ENCODE results near the gene GJA5.

Gene GJA5

GRCh38 chr1:147781056-147781471 is 20.7 kb upstream of the GJA5 start:
- Histone ChIP-seq H3K9me3 (ENCODE audit: low read length) (no peaks in the 10 kb centered on the region), H3K4me3 (ENCODE audit: low read length) (no peak overlapping the region), H3K4me1 (ENCODE audit: insufficient read depth, low read length) (no peaks in the 10 kb centered on the region), H3K27me3 (ENCODE audit: insufficient read depth, low read length) (no peaks in the 10 kb centered on the region), H3K36me3 (ENCODE audit: insufficient read depth, low read length) (no peaks in the 10 kb centered on the region), H2AFZ (ENCODE audit: low read depth, low read length) (no peak overlapping the region)

DNA sequence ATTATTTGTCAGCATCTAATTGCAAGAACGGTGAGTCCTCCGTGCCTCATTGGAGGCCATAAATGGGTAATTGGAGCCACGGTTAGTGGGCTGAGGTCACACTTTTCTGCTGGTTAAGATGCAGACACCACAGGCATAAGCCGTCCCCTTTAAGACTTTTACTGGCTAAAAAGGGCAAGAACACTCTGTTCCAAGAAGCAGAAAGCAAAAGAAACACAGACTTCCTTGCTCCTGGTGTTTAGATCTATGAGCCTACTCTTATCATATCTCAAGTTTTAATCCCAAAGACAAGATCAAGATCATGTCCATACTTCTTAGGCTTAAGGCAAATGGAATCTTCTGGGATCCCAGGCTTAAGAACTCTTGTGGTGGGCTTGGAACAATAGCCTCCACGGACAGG is 17.3 kb upstream of the GJA5 start:
- Histone ChIP-seq H3K27me3 (ENCODE audit: insufficient read depth, low read length) (no peaks in the 10 kb centered on the region), H3K4me1 (ENCODE audit: insufficient read depth, low read length) (peaks cover 4% of the 10 kb centered on the region)

DNA sequence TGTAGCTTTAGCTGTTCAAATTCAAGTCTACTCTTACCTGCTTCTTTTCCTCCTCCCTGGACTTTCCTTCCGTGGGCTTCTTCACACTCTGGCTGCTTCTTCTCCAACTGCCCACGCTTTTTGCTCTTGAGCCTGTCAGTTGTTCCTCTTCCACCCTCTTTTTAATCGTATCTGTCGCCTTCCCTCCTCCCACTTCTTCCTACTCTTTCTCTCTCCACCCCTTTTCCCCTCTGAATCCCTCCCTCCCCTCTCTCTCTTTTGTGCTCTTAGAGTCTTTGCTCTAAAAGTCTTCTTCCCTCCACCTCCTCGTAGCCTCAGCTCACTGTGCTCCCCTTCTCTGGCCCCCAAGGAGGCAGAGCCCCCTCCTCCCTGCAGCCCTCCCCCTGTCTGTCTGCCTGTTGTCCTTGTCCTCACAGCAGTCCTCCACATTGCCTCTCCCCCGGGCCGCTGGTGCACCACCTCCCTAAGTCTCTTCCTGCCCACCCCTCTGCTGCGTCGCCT is 12.9 kb upstream of the GJA5 start:
- Histone ChIP-seq H3K36me3 (ENCODE audit: insufficient read depth, low read length) (no peaks in the 10 kb centered on the region), H3K27me3 (ENCODE audit: insufficient read depth, low read length) (peaks cover 4% of the 10 kb centered on the region), H3K4me3 (ENCODE audit: low read length) (no peak overlapping the region), H2AFZ (ENCODE audit: low read depth, low read length) (no peak overlapping the region), H3K9me3 (ENCODE audit: low read length) (no peaks in the 10 kb centered on the region), H3K4me1 (ENCODE audit: insufficient read depth, low read length) (peaks cover 4% of the 10 kb centered on the region)

More for the DNA sequence above, 17.3 kb upstream of the GJA5 start:
- no peak overlapping the region for H2AFZ ChIP-seq (ENCODE audit: low read depth, low read length)
- H3K36me3 ChIP-seq (ENCODE audit: insufficient read depth, low read length) = no peaks in the 10 kb centered on the region
- no peak overlapping the region for H3K4me3 ChIP-seq (ENCODE audit: low read length)
- no peaks in the 10 kb centered on the region for H3K9me3 ChIP-seq (ENCODE audit: low read length)

- H3K9me3 ChIP-seq (ENCODE audit: low read length) = no peaks in the 10 kb centered on the region
- H3K36me3 ChIP-seq (ENCODE audit: insufficient read depth, low read length) = no peaks in the 10 kb centered on the region
- H3K27me3 ChIP-seq (ENCODE audit: insufficient read depth, low read length) = peaks cover 4% of the 10 kb centered on the region
- H3K4me3 ChIP-seq (ENCODE audit: low read length) = no peak overlapping the region
- H3K4me1 ChIP-seq (ENCODE audit: insufficient read depth, low read length) = peaks cover 4% of the 10 kb centered on the region
- H2AFZ ChIP-seq (ENCODE audit: low read depth, low read length) = no peak overlapping the region
Observed at GRCh38 chr1:147772570-147772969, 12.2 kb upstream of the GJA5 start.

GRCh38 chr1:147771226-147772125 is 11.1 kb upstream of the GJA5 start:
- H2AFZ ChIP-seq (ENCODE audit: low read depth, low read length) = no peak overlapping the region
- H3K36me3 ChIP-seq (ENCODE audit: insufficient read depth, low read length) = no peaks in the 10 kb centered on the region
- no peaks in the 10 kb centered on the region for H3K9me3 ChIP-seq (ENCODE audit: low read length)
- H3K4me1 ChIP-seq (ENCODE audit: insufficient read depth, low read length) = peaks cover 4% of the 10 kb centered on the region
- peaks cover 4% of the 10 kb centered on the region for H3K27me3 ChIP-seq (ENCODE audit: insufficient read depth, low read length)
- H3K4me3 ChIP-seq (ENCODE audit: low read length) = no peak overlapping the region

- peaks cover 4% of the 10 kb centered on the region for H3K4me1 ChIP-seq (ENCODE audit: insufficient read depth, low read length)
- H2AFZ ChIP-seq (ENCODE audit: low read depth, low read length) = no peak overlapping the region
- H3K4me3 ChIP-seq (ENCODE audit: low read length) = no peak overlapping the region
- H3K36me3 ChIP-seq (ENCODE audit: insufficient read depth, low read length) = no peaks in the 10 kb centered on the region
- peaks cover 4% of the 10 kb centered on the region for H3K27me3 ChIP-seq (ENCODE audit: insufficient read depth, low read length)
- no peaks in the 10 kb centered on the region for H3K9me3 ChIP-seq (ENCODE audit: low read length)
Observed at GRCh38 chr1:147769106-147769505, 8.7 kb upstream of the GJA5 start.

GRCh38 chr1:147768582-147768981 is 8.2 kb upstream of the GJA5 start:
- no peak overlapping the region for H3K4me3 ChIP-seq (ENCODE audit: low read length)
- H3K27me3 ChIP-seq (ENCODE audit: insufficient read depth, low read length) = peaks cover 4% of the 10 kb centered on the region
- H3K9me3 ChIP-seq (ENCODE audit: low read length) = no peaks in the 10 kb centered on the region
- no peaks in the 10 kb centered on the region for H3K36me3 ChIP-seq (ENCODE audit: insufficient read depth, low read length)
- H3K4me1 ChIP-seq (ENCODE audit: insufficient read depth, low read length) = peaks cover 4% of the 10 kb centered on the region
- no peak overlapping the region for H2AFZ ChIP-seq (ENCODE audit: low read depth, low read length)

GRCh38 chr1:147768101-147768500 is 7.7 kb upstream of the GJA5 start:
- peaks cover 2% of the 10 kb centered on the region for H3K4me1 ChIP-seq (ENCODE audit: insufficient read depth, low read length)
- no peak overlapping the region for H3K4me3 ChIP-seq (ENCODE audit: low read length)

GRCh38 chr1:147762233-147763024 is 2.0 kb upstream of the GJA5 start:
- Histone ChIP-seq H2AFZ (ENCODE audit: low read depth, low read length) (no peak overlapping the region), H3K9me3 (ENCODE audit: low read length) (no peaks in the 10 kb centered on the region)

More at GRCh38 chr1:147768101-147768500, 7.7 kb upstream of the GJA5 start:
- peaks cover 4% of the 10 kb centered on the region for H3K27me3 ChIP-seq (ENCODE audit: insufficient read depth, low read length)
- no peaks in the 10 kb centered on the region for H3K9me3 ChIP-seq (ENCODE audit: low read length)
- H2AFZ ChIP-seq (ENCODE audit: low read depth, low read length) = no peak overlapping the region
- H3K36me3 ChIP-seq (ENCODE audit: insufficient read depth, low read length) = no peaks in the 10 kb centered on the region

GRCh38 chr1:147758379-147759100 is 1.9 kb downstream of the GJA5 start:
- H3K4me3 ChIP-seq (ENCODE audit: low read length) = no peak overlapping the region
- H3K36me3 ChIP-seq (ENCODE audit: insufficient read depth, low read length) = no peaks in the 10 kb centered on the region
- no peaks in the 10 kb centered on the region for H3K4me1 ChIP-seq (ENCODE audit: insufficient read depth, low read length)
- no peak overlapping the region for H2AFZ ChIP-seq (ENCODE audit: low read depth, low read length)
- no peaks in the 10 kb centered on the region for H3K9me3 ChIP-seq (ENCODE audit: low read length)
- peaks cover 4% of the 10 kb centered on the region for H3K27me3 ChIP-seq (ENCODE audit: insufficient read depth, low read length)

More at GRCh38 chr1:147762233-147763024, 2.0 kb upstream of the GJA5 start:
- Histone ChIP-seq H3K27me3 (ENCODE audit: insufficient read depth, low read length) (peaks cover 4% of the 10 kb centered on the region), H3K4me1 (ENCODE audit: insufficient read depth, low read length) (no peaks in the 10 kb centered on the region), H3K36me3 (ENCODE audit: insufficient read depth, low read length) (no peaks in the 10 kb centered on the region), H3K4me3 (ENCODE audit: low read length) (no peak overlapping the region)

DNA sequence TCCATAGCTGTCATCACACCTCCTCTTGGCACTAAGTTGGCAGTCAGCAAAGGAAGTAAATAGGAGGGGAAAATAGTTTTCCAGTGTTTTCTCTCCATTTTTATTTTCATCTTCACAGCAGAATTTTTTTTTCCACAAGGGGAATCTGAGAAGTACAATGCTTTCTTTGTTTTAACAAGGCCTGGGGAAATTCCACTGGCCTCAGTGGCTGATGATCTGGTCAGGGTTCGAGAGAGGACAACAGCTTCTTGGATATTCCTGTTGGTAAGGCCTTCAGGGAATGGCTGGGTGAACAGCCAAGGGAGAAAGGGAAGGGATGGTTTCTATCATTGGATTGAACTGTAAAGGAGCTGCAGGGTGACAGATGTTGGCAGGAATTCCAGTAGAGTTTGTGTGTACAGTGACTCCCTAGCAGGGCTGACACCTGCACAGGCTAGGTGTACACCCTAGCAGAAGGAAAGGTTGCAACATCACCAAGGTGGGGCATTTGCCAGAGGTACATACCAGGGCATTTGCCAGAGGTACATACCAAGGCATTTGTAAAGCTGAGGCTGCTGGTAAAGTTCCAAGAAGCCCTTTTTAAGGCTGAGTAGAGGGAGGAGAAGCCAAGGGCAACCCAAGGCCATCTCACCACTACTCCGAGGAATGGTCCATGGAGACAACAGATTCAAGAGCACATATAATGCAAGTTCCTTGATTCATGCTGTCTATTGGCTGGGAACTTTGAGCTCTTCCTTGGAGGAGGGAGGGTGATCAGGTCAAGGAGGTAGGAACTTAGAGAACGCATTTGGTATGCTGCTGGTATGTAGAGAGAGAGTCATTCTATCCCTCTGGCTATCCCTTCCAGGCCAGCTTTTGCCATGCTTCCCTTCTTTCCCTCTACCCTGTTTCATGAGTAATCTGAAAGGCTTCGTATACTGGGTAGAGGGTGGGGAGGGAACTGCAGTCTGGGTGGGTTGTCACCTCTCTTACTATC is 3.1 kb downstream of the GJA5 start:
- Histone ChIP-seq H2AFZ (ENCODE audit: low read depth, low read length) (no peak overlapping the region), H3K4me3 (ENCODE audit: low read length) (no peak overlapping the region), H3K27me3 (ENCODE audit: insufficient read depth, low read length) (peaks cover 4% of the 10 kb centered on the region), H3K4me1 (ENCODE audit: insufficient read depth, low read length) (no peaks in the 10 kb centered on the region), H3K9me3 (ENCODE audit: low read length) (no peaks in the 10 kb centered on the region), H3K36me3 (ENCODE audit: insufficient read depth, low read length) (no peaks in the 10 kb centered on the region)

GRCh38 chr1:147756341-147756740 is 4.1 kb downstream of the GJA5 start:
- Histone ChIP-seq H3K4me3 (ENCODE audit: low read length) (no peak overlapping the region), H2AFZ (ENCODE audit: low read depth, low read length) (no peak overlapping the region), H3K9me3 (ENCODE audit: low read length) (no peaks in the 10 kb centered on the region), H3K36me3 (ENCODE audit: insufficient read depth, low read length) (no peaks in the 10 kb centered on the region), H3K4me1 (ENCODE audit: insufficient read depth, low read length) (no peaks in the 10 kb centered on the region), H3K27me3 (ENCODE audit: insufficient read depth, low read length) (peaks cover 4% of the 10 kb centered on the region)

Data from neuron (in vitro differentiated cells).